NOMO-1 treated with DMSO at 0.1 percent for 48 hours (cell line): ENCODE measurements around the gene GINM1.

Source experiments
- DNase-seq: peaks from one replicate; lab custom pipeline; 2025; ENCODE audit not compliant: unreplicated experiment; lab: John Stamatoyannopoulos, UW

The GINM1 gene

GRCh38 chr6:149565527-149566409 is at the start of gene GINM1:
TSS of gene GINM1 (plus strand) at chr6:149566375. CDS start at chr6:149566415, 40 bp downstream.
- DNase-seq: peak; percentile 84

- no peak for DNase-seq
Measured at GRCh38 chr6:149529650-149530049, 36.5 kb upstream of the GINM1 start.

- DNase-seq: no peak
Measured at GRCh38 chr6:149534742-149535141, 31.4 kb upstream of the GINM1 start.

GRCh38 chr6:149541139-149541538 is 25.0 kb upstream of the GINM1 start:
- DNase-seq: no peak

- DNase-seq: no peak
Measured at GRCh38 chr6:149544646-149545257, 21.4 kb upstream of the GINM1 start.

- DNase-seq: peak; percentile 64
Measured at GRCh38 chr6:149545258-149545753, 20.9 kb upstream of the GINM1 start.

GRCh38 chr6:149545754-149546471 is 20.3 kb upstream of the GINM1 start, which contains the start of gene PPIL4:
TSS of gene PPIL4 (minus strand) at chr6:149546043. CDS start at chr6:149546005, 38 bp downstream.
- peak; percentile 93 for DNase-seq

GRCh38 chr6:149551920-149552319 is 14.3 kb upstream of the GINM1 start:
- no peak for DNase-seq

- DNase-seq: no peak
Measured at GRCh38 chr6:149558029-149558428, 8.1 kb upstream of the GINM1 start.

GRCh38 chr6:149559389-149559788 is 6.8 kb upstream of the GINM1 start:
- no peak for DNase-seq

GRCh38 chr6:149560736-149561135 is 5.4 kb upstream of the GINM1 start:
- no peak for DNase-seq

GRCh38 chr6:149563203-149563927 is 2.8 kb upstream of the GINM1 start:
- no peak for DNase-seq

- no peak for DNase-seq
Measured at GRCh38 chr6:149563928-149564325, 2.2 kb upstream of the GINM1 start.

- peak; percentile 37 for DNase-seq
Measured at GRCh38 chr6:149566410-149567193, 427 bp downstream of the GINM1 start.

- no peak for DNase-seq
Measured at GRCh38 chr6:149567194-149567586, 1.0 kb downstream of the GINM1 start.

- no peak for DNase-seq
Measured at GRCh38 chr6:149567945-149568585, 1.9 kb downstream of the GINM1 start.

GRCh38 chr6:149580880-149581279 is 14.7 kb downstream of the GINM1 start:
- no peak for DNase-seq

GRCh38 chr6:149581349-149581748 is 15.2 kb downstream of the GINM1 start:
- no peak for DNase-seq

- no peak for DNase-seq
Measured at GRCh38 chr6:149586149-149586548, 20.0 kb downstream of the GINM1 start.
